GM21360 (cell line): ENCODE data around the gene CHRM5.
"Not testable (repeated sequence)": the region's sequence is repeated elsewhere in the genome, so short reads cannot be mapped to it uniquely, and the experiment has no call there.

Experiments
- ATAC-seq: cut with Tn5 transposase; IDR thresholded peaks from one replicate; pipeline ENCODE4 v1.9.1; 2021; ENCODE audit warnings: mild to moderate bottlenecking, moderate library complexity; ENCODE audit not compliant: unreplicated experiment

CHRM5 gene

DNA sequence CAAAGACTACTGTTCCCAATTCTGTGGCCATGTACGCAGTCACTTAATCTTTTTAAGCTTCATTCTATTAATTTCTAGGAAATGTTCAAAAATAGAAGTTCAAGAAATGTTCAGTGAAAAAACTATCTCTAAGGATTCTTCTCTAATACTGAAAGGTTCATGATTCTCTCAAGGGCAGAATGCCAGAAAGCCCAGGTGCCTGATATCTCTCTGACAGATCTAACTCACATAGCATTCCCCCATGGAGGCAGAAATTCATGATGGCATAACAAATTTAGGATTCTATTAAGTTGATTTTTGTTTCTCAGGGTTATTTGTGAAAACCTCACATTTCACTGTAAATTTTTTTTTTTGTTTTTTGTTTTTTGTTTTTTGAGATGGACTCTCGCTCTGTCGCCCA lies 17.5 kb downstream of the CHRM5 start:
- ATAC-seq = no peak

DNA sequence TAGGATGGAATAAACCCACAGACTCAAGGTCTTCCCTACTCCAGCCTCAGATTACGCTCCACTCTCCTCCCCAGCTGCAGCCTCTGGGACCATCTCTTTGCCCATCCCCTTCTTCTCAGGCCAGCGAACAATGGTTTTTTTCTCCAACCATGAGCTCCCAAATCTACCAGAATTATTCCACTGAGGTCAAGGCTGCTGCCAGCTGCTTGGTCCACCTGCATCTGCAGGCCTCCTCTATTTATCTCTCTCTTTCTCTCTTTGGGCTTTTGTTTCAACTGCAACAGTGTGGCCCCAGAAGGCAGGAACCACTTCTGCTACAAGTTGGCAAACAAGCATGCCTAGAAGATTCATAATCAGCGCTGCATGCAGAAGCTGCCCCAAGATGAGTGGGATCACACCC lies 19.1 kb downstream of the CHRM5 start:
- ATAC-seq = no peak

GRCh38 chr15:33988384-33988783 lies 20.1 kb downstream of the CHRM5 start:
- ATAC-seq = no peak

DNA sequence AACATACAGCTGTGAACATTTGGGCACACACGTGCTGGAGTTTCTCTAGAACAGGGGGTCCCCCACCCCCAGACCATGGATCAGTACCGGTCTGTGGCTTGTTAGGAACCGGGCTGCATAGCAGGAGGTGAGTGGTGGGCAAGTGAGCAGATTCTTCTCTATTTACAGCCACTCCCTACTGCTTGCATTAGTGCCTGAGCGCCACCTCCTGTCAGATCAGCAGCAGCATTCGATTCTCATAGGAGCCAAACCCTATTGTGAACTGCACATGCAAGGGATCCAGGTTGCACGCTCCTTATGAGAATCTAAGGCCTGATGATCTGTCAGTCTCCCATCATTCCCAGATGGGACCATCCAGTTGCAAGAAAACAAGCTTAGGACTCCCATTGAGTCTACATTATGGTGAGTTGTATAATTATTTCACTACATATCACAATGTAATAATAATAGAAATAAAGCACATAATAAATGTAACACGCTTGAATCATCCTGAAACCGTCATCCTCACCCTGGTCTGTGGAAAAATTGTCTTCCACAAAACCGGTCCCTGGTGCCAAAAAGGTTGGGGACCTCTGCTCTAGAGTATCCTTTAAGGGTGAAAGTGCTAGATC lies 25.8 kb downstream of the CHRM5 start:
- ATAC-seq = no peak

DNA sequence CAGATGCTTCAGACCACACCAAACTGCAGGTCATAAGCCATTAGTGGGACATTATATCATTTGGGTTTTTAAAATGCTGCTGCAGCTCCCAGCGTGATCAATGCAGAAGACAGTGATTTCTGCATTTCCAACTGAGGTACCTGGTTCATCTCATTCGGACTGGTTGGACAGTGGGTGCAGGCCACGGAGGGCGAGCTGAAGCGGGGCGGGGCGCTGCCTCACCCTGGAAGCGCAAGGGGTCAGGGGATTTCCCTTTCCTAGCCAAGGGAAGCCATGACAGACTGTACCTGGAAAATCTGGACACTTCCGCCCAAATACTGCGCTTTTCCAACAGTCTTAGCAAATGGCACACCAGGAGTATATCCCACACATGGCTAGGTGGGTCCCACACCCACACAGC lies 27.4 kb downstream of the CHRM5 start:
- ATAC-seq = not testable (repeated sequence)

DNA sequence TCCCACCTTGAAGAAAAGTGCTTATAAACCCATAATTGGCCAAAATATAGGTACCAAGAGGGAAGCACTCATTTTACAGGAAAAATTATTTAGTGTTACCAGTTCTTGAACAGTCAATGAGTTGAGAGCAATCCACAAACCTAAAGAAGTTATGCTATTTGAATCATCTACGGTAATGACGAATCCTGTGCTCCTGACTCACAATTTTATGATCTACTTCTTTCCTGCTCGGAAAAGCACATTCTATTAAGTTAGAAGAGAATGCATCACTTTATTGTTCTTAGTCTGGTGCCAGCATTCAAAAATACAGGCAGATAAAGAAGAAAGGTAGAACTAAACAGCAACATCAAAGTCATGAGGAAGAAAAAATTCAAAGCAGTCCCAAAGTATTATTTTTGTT lies 33.2 kb downstream of the CHRM5 start:
- ATAC-seq = no peak

DNA sequence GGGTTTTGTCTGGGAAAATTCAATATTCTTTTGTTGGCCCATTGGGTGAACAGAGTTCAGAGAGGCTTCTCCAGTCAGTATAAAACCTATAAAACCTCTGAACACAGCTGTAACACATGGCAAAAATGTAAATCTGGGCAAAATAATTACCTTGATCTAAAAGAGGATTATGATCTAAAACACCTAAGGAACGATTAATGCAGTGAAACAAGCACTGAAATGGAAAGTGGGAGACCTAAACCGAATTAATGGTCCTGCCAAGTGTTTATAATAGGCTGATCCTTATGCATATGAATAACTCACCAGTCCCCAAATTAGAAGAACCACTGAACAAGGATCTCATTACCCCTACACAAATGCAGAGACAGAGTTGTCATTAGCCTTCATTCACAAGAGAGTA lies 38.1 kb downstream of the CHRM5 start:
- ATAC-seq = no peak

- no peak for ATAC-seq
Measured at GRCh38 chr15:34009656-34010055, 41.4 kb downstream of the CHRM5 start.

DNA sequence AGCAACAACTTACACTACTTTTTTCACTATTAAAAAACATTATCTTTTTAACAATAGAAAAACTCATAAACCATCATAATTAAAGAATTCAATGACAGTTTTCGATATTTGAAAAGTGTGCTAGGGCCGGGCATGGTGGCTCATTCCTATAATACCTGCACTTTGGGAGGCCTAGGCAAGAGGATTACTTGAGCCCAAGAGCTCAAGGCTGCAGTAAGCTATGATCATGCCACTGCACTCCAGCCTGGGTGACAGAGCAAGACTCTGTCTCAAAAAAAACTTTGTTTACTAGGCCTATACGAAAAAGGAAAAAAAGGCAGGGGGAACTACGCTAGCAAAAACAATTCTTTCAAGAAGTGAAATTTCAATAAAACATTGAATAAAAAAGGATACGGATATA lies 42.6 kb downstream of the CHRM5 start:
- ATAC-seq = no peak

GRCh38 chr15:34011481-34011880 lies 43.2 kb downstream of the CHRM5 start:
- ATAC-seq = no peak

DNA sequence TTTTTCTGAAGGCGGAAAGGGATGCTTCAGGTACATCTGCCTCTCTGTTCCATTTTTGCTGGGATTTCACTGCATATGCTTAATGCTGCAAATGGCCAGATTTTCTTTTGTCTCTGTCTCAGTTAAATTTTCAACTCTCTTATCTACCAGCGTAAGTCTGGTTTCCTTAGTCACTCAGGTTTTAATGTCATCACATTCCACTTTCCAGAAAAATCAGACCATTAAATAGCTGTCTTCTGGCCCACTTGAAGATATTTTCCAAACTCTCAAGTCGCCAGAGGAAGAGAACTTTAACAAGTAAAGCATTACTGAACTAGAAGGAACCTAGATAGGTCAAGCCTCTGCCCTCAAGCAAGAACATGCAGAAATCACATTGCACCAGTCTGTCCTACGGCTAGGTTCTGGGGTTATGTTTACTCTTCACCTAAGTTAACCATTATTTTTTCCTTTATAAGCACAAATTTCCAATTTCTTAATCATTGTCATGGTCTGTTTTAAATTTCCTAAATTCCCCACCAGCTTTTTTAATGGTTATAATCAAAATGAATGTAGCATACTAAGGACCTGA lies 44.2 kb downstream of the CHRM5 start:
- ATAC-seq = no peak

DNA sequence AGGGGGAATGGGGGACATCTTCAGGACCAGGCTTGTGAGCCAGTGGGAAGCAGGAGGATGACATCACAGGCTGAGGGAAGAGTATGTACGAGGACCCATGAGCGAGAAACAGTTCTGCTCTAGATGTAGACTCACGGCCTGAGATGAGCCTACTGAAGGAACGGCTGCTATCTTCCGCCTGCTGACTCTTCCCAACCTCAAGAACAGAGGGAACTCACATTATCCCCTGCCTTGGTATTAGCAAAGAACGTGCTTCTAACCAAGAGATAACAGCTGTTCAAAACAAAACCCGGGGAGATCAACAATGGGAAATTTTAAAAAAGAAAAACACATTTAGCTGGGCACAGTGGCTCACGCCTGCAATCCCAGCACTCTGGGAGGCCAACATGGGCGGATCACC lies 45.4 kb downstream of the CHRM5 start:
- no peak for ATAC-seq

DNA sequence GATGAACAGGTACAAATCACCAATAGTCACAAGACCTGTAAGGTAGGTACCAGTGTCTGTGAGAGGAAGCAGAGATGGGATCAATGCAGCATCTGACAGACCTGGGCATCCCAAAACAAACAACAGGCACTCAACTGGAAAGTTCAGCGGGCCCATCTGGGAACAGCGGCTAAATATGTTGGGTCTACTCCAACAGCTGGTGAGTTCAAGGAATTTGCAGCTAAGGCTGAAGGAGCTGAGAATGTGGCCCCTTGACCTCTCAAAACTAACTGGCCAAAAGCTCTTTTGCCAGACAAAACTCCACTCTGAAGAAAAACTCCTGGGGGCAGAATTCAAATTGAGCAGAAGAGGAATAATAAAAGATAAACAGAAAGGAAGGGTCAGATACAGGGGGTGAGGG lies 46.3 kb downstream of the CHRM5 start:
- no peak for ATAC-seq

- ATAC-seq = no peak
Measured at GRCh38 chr15:34018021-34018645, 49.8 kb downstream of the CHRM5 start.

- ATAC-seq = not testable (repeated sequence)
Measured at GRCh38 chr15:34018738-34019137, 50.4 kb downstream of the CHRM5 start.

GRCh38 chr15:34019369-34019990 lies 51.2 kb downstream of the CHRM5 start:
- no peak for ATAC-seq

DNA sequence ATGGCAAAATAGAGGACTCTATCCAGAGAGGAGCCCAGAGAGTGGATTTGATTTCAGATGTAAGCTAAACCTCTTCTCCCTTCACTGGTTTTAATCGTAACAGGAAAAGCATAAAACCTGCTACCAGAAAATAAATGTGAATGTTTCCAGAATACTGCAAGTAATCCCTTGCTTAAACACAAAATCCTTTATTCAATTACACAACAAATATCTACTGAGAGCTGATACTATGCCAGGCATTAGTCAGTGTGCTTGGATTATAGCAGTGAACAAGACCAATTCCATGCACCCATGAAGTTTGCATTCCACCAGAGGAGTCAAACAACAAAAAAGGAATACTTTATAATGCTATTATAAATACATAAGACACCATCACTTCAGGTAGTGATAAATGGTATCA lies 55.6 kb downstream of the CHRM5 start:
- ATAC-seq = no peak

GRCh38 chr15:34025252-34025651 lies 57.0 kb downstream of the CHRM5 start:
- no peak for ATAC-seq

DNA sequence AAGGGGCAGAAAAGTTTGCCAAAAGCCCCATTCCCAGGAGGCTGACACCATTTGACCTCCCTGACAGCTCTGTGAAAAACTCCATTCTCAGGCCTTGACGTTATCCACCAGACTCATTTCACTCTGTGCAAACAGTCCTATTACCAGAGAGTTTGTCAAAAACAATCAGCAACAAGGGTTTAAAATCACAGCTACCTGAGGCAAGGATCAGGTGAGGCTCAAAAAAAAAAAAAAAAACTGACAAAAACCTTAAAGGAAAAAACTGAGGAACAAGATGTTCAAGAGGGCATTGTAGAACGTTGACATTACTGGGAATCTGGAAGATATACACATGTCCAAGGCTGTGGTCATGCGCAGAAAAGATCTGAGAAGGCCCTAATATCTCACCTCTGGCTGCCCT lies 59.3 kb downstream of the CHRM5 start:
- no peak for ATAC-seq

DNA sequence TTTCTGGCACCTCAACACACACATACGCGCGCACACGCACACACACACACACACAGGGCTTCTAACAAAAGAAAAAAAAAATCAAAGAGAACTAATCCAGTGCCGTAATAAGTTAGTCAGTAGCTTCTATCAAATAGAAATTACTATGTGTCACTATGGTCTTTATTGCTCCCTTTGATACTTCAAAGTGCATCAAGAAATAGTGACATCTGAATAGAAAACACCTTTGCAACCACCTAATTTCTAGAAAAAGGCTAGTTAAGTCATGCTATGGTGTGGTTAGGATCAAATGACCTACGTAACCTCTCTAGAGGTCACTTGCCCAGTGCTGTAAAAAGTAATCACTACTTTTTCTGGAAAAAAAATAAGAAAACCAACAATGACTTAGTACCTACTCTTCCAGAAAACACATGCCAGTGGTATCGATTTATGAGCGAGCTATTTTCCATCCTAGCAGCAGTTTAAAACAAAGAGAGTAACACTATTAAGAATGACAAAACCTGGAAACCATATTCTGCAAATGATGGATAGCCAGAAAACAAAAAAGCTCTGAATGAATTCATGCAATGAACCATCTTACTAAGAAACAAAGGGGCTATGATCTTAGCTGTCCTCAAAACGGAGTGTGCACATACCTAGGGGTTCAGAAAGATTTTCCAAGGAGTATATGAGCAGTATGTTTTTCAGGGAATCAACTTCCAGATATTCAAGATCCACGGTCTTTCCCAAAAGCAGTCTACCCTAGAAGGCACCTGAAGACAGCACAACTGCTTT lies 63.9 kb downstream of the CHRM5 start:
- ATAC-seq = no peak

- peak; percentile 66 for ATAC-seq
Measured at GRCh38 chr15:34038023-34038870, 70.0 kb downstream of the CHRM5 start.
